GM21825 (cell line): ENCODE measurements around the gene OBSCN.

Experiments used
- ATAC-seq: cut with Tn5 transposase; IDR thresholded peaks from one replicate; pipeline ENCODE4 v1.9.1; 2021; ENCODE audit warnings: mild to moderate bottlenecking, moderate library complexity; ENCODE audit not compliant: unreplicated experiment

OBSCN gene

DNA sequence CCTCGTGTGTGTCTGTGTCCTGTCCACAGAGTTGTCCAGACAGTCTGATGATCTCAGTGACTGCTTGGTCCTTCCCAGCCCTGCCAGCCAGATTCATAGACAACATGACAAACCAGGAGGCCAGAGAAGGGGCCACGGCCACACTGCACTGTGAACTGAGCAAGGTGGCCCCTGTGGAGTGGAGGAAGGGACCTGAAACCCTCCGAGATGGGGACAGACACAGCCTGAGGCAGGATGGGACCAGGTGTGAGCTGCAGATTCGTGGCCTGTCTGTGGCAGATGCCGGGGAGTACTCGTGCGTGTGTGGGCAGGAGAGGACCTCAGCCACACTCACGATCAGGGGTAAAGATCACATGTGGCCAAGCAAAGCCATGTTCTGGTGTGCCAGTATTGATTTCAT, 96.4 kb downstream of the OBSCN start:
- no peak for ATAC-seq

DNA sequence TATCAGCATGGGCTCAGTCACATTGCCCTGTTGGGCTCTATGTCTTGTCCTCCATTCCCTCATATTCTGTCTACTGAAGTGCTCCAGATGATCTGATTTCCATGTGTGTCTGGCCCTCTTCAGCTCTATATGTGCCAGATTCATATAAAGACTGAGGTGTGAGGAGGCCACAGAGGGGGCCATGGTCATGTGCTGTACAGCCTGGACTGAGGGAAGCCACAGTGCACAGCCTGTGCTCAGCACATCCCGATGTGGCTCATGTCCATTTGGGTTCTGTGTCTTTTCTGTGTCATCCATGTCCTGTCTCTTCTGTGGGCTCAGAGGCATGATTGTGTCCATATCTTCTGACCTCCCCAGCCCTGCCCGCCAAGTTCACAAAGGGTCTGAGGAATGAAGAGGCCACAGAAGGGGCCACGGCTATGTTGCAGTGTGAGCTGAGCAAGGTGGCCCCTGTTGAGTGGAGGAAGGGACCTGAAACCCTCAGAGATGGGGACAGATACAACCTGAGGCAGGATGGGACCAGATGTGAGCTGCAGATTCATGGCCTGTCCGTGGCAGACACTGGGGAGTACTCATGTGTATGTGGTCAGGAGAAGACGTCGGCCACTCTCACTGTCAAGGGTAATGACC, 97.0 kb downstream of the OBSCN start:
- no peak for ATAC-seq

DNA sequence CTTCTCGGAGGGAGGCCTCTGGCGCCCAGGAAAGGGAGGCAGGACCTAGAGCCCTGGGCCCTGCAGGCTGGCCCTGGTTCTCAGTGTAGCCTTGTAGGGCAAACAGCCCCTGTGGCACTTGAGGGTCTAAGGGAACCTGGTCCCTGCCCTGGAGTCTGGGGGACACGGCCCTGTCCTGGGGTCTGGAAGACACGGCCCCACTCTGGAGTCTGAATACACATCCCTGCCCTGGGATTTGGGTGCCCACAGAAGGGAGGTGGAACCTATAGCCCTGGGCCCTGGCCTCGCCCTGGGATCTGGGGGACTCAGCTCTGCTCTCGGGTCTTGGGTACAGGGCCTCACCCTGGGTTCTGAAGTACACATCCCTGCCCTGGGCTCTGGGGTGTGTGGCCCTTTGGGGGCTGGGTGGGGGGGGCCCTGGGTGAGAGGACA, 97.9 kb downstream of the OBSCN start:
- no peak for ATAC-seq

DNA sequence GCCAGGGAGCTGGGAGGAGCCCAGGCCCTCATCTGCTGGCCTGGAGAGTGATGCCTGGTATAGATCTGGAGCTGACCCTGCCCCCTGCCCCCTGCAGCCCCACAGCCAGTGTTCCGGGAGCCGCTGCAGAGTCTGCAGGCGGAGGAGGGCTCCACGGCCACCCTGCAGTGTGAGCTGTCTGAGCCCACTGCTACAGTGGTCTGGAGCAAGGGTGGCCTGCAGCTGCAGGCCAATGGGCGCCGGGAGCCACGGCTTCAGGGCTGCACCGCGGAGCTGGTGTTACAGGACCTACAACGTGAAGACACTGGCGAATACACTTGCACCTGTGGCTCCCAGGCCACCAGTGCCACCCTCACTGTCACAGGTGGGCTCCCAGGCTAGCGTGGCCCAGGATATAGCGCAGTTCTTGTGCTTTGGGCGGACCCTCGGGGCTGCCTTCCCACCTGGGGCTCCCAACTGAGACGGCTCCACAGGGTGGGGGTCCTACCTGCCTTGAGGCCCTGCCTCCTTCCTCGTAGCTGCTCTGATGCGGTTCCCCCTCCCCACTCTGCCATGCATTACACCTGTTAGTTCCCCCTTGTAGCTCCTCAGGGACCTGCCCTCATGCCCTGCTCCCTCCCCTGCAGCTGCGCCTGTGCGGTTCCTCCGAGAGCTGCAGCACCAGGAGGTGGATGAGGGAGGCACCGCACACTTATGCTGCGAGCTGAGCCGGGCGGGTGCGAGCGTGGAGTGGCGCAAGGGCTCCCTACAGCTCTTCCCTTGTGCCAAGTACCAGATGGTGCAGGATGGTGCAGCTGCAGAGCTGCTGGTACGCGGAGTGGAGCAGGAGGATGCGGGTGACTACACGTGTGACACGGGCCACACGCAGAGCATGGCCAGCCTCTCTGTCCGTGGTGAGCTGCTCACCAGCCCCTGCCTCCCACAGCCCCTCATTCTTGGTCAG, 98.7 kb downstream of the OBSCN start:
- no peak for ATAC-seq

DNA sequence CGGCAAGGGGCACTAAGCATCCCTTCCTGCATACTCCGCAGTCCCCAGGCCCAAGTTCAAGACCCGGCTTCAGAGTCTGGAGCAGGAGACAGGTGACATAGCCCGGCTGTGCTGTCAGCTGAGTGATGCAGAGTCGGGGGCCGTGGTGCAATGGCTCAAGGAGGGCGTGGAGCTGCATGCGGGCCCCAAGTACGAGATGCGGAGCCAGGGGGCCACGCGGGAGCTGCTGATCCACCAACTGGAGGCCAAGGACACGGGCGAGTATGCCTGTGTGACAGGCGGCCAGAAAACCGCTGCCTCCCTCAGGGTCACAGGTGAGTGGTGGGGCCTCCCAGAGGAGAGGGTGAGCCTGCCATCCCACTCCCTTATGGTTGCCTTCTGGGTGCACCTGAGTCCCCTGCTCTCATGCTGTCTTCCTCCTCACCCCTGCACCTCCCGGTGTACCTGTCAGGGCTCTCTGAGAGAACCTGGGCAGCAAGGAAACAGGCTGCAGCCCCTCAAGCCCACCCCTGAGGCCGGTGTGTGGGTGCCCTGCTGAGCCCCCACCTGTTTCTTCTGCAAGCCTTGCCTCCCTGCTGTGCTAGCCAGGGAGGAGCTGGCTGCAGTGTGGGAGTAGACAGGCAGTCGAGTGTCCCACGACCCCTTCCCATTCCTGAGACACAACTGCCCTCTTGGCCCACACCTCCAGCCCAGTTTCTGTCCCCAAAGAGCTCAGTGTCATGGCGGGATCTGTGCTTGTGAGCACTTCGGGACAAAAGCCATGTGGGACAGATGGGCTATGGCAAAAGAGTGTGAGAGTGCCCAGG, 99.6 kb downstream of the OBSCN start:
- ATAC-seq, result no peak

DNA sequence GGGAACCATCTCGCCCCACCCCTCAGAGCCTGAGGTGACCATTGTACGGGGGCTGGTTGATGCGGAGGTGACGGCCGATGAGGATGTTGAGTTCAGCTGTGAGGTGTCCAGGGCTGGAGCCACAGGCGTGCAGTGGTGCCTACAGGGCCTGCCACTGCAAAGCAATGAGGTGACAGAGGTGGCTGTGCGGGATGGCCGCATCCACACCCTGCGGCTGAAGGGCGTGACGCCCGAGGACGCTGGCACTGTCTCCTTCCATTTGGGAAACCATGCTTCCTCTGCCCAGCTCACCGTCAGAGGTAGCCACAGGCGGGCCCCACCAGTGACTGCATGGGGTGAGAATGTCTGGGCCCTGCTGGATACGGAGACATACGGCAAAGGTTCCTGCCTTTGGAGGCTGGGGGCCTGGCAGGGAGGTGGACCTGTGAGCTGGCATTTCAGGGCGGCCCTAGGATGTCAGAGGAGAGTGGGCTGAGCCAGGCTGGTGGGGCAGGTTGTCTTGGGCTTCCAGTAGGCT, 100.3 kb downstream of the OBSCN start:
- no peak for ATAC-seq

DNA sequence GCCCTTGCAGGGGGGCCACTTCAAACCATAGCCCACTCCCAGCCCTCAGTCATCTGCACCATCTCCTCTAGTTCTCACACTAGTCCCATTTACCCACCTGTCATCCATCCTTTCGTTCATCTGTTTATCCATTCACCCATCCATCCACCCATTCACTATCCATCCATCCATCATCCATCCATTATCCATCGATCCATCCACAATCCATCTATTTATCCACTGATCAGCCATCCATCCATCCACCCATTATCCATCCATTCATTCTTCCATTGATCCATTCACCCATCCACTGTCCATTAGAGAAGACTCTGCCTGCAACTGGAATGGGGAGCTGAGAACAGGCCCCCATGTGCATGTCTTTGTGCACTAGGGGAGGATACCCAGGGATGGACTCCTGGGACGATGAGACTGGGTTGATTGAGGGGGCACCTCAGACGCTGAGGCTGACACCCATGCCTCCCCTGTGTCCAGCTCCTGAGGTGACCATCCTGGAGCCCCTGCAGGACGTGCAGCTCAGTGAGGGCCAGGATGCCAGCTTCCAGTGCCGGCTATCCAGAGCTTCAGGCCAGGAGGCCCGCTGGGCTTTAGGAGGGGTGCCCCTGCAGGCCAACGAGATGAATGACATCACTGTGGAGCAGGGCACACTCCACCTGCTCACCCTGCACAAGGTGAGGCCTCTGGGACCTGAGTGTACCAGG, 100.9 kb downstream of the OBSCN start:
- ATAC-seq, result no peak

DNA sequence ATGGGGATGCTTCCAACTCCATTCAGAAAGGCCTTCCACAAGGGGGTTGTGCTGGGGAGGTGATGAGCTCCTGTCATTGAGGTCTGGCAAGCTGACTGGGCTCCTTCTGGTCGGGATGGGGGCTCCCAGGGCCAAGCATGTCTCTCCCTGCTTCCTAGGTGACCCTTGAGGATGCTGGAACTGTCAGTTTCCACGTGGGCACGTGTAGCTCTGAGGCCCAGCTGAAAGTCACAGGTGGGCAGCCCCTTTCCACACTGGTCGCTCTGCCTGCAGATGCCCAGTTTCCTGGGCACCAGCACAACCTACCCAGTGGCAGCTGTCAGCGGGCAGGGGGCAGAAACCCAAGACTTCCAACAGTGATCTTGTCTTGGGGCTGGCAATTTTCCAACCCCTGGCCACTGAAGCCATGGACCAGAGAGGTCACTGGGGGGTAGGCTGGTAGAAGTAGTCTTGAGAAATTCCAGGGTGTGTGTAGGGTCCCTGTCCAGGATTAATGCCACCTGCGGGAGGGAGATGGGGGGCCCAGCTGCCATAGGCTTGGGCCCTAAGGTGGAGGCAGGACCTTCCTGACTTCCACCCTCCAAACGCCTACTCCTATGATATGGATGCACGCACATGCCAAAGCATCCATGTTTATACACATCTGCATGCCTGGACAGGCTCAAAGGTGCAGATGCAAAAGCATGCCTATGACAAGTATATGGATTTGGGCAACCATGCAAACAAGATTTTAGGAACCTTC, 101.7 kb downstream of the OBSCN start:
- ATAC-seq, result no peak

DNA sequence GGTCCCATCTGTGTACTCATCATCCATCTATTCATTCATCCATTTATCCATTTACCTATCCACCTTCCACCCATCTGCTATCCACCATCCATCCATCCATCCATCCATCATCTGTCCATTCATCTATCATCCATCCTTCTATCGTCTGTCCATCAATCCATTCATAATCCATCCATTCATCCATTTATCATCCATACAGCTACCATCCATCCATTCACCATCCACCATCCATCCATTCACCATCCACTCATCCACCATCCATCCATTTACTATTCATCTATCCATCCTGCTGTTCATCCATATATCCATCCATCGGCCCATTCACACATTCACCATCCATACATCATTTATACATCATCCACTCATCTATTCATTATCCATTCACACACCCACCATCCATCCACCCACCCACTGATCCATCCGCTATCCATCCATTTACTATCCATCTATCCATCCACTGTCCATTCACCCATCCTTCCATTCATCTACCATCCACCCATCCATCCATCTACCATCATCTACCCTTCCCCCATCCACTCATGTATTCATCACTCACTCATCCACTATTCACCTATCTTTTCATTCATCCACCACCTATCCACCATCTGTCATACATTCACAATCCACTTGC, 102.4 kb downstream of the OBSCN start:
- ATAC-seq, result no peak

DNA sequence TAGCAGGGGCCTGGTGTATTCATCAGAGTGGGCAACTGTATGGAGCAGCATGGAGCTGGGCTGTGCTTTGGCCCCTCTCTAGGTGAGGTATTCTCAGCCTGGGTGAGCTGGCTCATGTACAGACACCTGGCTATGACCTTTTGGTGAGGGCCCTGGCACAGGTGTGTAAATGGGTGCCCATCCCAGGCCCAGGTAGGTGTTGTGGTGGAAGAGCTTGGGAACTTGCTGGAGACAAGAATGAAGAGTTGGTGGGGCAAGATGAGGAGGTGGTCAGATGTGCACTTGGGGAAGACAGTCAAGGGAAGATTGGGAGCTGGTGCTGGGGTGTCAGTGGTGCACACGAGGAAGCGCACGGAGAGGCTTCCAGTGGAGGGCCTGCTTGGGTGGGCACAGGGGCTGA, 103.2 kb downstream of the OBSCN start:
- no peak for ATAC-seq

DNA sequence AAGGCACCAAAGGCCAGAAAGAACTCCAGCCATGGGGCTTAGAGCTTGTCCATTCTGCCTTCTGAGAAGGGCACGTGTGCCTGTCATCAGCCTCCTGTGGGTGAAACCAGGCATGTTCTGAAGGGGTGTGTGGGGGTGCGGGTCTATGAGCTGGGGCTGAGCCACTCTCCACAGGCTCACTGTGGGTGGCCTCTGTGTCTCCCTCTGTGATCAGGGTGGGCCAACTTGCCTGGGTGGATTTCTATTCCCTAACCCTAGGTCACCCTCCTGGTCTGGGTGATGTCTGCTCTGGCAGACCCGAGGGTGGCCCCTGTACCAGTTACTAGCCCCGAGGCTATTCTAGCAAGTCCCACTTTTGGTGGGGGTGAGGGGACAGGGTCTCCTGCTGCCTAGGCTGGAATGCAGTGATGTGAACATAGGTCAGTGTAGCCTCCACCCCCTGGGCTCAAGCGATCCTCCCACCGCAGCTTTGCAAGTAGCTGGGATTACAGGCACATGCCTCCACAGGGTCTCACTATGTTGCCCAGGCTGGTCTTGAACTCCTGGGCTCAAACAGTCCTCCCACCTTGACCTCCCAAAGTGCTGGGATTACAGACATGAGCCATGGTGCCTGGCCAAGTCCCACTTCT, 104.4 kb downstream of the OBSCN start:
- ATAC-seq, result no peak

DNA sequence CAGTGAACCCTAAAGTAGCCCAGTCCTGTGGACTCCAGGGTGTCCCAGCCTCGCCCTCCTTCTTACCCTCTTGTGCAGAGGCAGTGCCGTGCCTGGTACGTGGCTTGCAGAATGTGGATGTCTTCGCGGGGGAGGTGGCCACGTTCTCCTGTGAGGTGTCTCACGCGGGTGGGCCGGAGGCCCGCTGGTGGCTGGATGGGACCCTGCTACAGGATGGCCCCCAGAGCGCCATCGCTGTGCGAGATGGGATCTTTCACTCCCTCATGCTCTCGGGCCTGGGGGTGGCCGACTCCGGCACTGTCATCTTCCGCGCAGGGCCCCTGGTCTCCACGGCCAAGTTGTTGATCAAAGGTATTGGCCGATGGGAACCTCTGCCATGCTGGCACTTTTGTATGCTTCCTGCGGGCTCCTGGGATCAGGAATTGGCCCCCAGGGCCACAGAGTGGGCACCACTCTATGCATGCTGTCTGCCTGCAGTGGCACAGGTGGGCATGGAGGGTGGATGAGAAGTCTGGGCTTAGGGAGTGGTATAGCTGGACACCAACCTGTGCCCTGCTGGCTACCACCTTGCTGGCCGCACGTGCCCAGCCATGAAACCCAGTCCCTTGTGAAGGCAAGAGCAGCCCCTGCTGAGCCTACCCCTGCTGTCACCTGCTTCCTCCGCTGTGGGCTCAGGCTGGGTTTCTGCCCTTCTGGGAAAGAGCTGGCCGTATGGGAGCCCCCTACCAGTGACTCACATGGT, 105.9 kb downstream of the OBSCN start:
- ATAC-seq, result no peak

DNA sequence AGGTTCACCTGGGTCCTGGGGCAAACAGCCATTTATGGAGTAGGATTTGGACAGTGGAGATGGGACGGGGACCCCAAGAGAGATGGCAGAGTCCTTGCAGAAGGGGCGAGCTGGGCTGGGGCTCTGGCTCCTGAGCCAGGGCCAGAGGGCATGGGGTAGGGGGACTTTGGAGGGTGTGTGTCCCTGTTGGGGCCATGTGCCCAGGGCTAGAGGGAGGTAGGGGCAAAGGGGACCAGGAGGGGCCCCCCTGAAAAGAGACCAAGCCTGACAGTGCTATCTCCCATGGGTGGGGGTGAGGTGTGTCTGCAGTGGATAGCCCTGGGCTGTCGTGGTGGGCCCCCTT, 106.4 kb downstream of the OBSCN start:
- ATAC-seq, result no peak

DNA sequence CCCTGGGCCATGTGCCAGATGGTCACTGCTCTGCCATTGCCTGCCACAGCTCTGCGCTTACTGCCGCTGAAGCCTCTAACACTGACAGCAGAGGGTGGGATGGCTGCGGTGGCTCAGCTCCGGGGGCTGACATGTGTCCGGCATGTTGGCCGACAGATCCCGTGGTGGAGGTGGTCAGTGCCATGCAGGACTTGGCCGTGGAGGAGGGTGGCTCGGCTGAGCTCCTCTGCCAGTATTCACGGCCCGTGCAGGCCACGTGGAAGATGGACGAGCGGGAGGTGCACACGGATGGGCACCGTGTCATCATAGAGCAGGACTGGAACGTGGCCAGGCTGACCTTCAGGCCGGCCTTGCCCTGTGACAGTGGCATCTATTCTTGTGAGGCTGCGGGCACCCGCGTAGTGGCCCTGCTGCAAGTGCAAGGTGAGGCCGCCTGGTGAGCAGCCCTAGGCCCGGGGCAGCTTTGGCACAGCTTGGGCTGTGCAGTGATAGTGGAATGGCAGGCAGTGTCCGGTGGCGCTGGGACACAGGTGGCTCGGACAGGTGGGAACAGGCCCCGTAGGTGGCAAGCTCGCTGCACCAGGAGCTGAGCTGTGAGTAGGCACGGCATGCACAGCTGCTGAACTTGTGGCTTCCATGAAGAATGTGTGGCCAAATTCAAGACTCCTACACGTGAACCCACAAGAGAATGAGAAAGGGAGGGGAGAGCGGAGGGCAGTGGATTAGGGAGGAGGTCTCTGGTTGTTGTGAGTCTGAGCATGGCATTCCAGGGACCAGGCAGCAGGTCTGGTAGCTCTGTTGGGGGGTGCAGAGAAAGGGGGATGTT, 107.0 kb downstream of the OBSCN start:
- no peak for ATAC-seq

DNA sequence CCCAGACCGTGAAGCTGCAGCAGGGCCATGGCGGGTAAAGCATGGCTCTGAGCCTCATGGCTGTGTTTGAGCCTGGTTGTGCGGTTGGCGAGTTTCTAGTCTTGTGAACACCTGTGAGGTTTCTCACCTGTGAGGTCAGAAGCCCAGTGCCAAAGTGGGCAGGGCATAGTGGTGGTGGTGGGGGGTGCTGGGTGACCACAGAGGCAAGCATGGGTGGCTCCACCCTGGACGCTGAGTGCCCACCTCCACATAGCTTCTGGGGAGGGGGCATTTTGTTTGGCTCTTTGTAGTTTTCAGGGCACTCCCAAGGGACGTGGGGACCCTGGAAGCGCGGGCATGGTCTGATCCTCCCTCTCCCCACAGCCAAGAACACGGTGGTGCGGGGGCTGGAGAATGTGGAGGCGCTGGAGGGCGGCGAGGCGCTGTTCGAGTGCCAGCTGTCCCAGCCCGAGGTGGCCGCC, 107.7 kb downstream of the OBSCN start:
- no peak for ATAC-seq

DNA sequence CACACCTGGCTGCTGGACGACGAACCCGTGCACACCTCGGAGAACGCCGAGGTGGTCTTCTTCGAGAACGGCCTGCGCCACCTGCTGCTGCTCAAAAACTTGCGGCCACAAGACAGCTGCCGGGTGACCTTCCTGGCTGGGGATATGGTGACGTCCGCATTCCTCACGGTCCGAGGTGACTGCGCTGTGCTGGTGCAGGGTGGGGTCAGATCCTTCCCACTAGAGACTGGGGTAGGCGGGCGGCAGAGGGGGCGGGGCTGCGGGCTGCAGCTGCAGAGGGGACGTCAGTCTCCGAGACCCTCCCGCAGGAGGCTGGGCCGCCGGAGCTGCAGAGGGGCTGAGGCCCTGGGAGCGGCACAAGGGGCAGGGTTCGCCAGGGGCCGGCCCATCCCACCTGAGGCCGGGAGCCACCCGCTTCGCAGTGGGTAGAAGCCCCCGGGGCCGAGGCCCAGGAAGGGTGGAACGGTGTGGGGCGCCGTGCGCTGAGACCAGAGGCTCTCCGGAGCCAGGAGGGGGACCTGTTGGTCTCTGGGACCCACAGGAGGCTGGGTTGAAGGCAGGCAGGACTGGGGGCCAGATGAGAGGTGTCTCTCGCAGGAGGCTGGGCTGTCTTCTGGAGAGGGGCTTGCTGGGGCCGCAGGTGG, 108.2 kb downstream of the OBSCN start:
- no peak for ATAC-seq
